Caco-2 (cell line): Measurements from ENCODE around the gene WDR82. TPM values are rescaled to one million over a fixed set of nuclear protein-coding genes. Genes with fewer than 3 reads are reported as not detected.

Experiments used
- BruUV-seq: library from RNA; stranded (reverse); fragments of 400-500 nt; replicated peaks from 2 replicates; lab custom pipeline; 2021; lab: Mats Ljungman, UMichigan
- CTCF ChIA-PET: fragments of 300-600 bp; sonication (Branson Sonifier 250); formaldehyde crosslinking; loops from one replicate; lab custom pipeline; 2022; ENCODE audit warnings: antibody characterized with exemption; lab: Charles Lee
- POLR2A ChIA-PET: fragments of 300-600 bp; sonication (Branson Sonifier 250); formaldehyde crosslinking; loops from one replicate; lab custom pipeline; 2022; ENCODE audit warnings: antibody characterized with exemption; lab: Charles Lee
- DNase-seq, 2 experiments: peaks; one replicate each; pipeline versions ENCODE4 v3.0.0 to v3.0.0-alpha.2; 2020 to 2022
- H3K27me3 ChIP-seq: replicated peaks from 2 replicates; pipeline ENCODE4 v1.6.0; 2011; ENCODE audit warnings: low read length; ENCODE audit not compliant: control insufficient read depth, insufficient read depth
- H3K36me3 ChIP-seq: 2 replicates; pipeline ENCODE4 v1.5.1; 2011; ENCODE audit warnings: low read length; ENCODE audit not compliant: control insufficient read depth, insufficient read depth
- H3K4me1 ChIP-seq: fragments of 250-450 bp; sonication (Bioruptor Pico); 2 replicates; pipeline ENCODE4 v1.5.1; 2020; ENCODE audit warnings: mild to moderate bottlenecking
- H3K4me3 ChIP-seq: 2 replicates; pipeline ENCODE4 v1.5.1; 2011; ENCODE audit warnings: low read depth, mild to moderate bottlenecking, control low read depth, low read length
- H3K9me3 ChIP-seq: fragments of 250-450 bp; sonication (Bioruptor Pico); 2 replicates; pipeline ENCODE4 v1.5.1; 2020; ENCODE audit warnings: mild to moderate bottlenecking, moderate library complexity
- H3K27ac Mint-ChIP-seq: one replicate; pipeline ENCODE4 v1.8.0; 2022; ENCODE audit warnings: mixed read lengths; ENCODE audit not compliant: unreplicated experiment
- H3K27me3 Mint-ChIP-seq: one replicate; pipeline ENCODE4 v1.8.0; 2022; ENCODE audit warnings: mixed read lengths; ENCODE audit not compliant: insufficient read depth, unreplicated experiment
- H3K36me3 Mint-ChIP-seq: one replicate; pipeline ENCODE4 v1.8.0; 2022; ENCODE audit warnings: mild to moderate bottlenecking, mixed read lengths; ENCODE audit not compliant: insufficient read depth, unreplicated experiment
- H3K4me1 Mint-ChIP-seq: one replicate; pipeline ENCODE4 v1.8.0; 2022; ENCODE audit warnings: low read depth, mixed read lengths; ENCODE audit not compliant: unreplicated experiment
- H3K4me3 Mint-ChIP-seq: one replicate; pipeline ENCODE4 v1.8.0; 2022; ENCODE audit warnings: mild to moderate bottlenecking, moderate library complexity, mixed read lengths; ENCODE audit not compliant: unreplicated experiment
- H3K9me3 Mint-ChIP-seq: one replicate; pipeline ENCODE4 v1.8.0; 2022; ENCODE audit warnings: mixed read lengths; ENCODE audit not compliant: unreplicated experiment
- CTCF ChIP-seq, 2 experiments: fragments of 200-600 bp in 1 of 2; IDR thresholded peaks; 1 replicate in 1 of 2; 2 replicates in 1 of 2; pipeline versions ENCODE4 v1.5.1 to v1.8.0; 2011 to 2022; ENCODE audit warnings: antibody characterized with exemption in 1 of 2, control low read depth in 1 of 2, inconsistent platforms in 1 of 2, low read depth in 1 of 2, low read length in 1 of 2, mild to moderate bottlenecking in 1 of 2, moderate library complexity in 1 of 2; ENCODE audit not compliant: insufficient read depth in 1 of 2, severe bottlenecking in 1 of 2, unreplicated experiment in 1 of 2
- intact Hi-C: fragments of 100-400 bp; cut with micrococcal nuclease; formaldehyde crosslinking; loops from one replicate; pipeline ENCODE4 v1.10.0; 2022; ENCODE audit not compliant: unreplicated experiment
- total RNA-seq: library from RNA; stranded (reverse); gene quantifications from 2 replicates; pipeline ENCODE4 v1.2.3, GENCODE V29; 2022

WDR82 gene
- total RNA-seq, 1 experiment from 2014 or later = 67.1 TPM

GRCh38 chr3:52223449-52224408 is 54.7 kb downstream of the WDR82 start:
- Histone ChIP-seq H3K4me3 (no peak overlapping the region), H3K36me3 (no peaks in the 10 kb centered on the region), H3K27me3 (no peaks in the 10 kb centered on the region), H3K4me1 (peaks cover 9% of the 10 kb centered on the region), H3K9me3 (no peaks in the 10 kb centered on the region)
- no peak for DNase-seq
- POLR2A ChIA-PET = no interaction called here
- H3K4me3 Mint-ChIP-seq = no peak overlapping the region
- H3K27me3 Mint-ChIP-seq = no peaks in the 10 kb centered on the region
- H3K4me1 Mint-ChIP-seq = peaks cover 6% of the 10 kb centered on the region
- intact Hi-C loops = no loop called here
- H3K36me3 Mint-ChIP-seq = no peaks in the 10 kb centered on the region
- BruUV-seq = no TSS peak
- no peak for TF ChIP-seq CTCF (IDR thresholded peaks at IDR 0.05; ENCODE audit: insufficient read depth in 1 of 2, low read depth in 1 of 2, low read length in 1 of 2, severe bottlenecking in 1 of 2, unreplicated experiment in 1 of 2)
- H3K9me3 Mint-ChIP-seq = no peaks in the 10 kb centered on the region
- no peak overlapping the region for H3K27ac Mint-ChIP-seq
- CTCF ChIA-PET = interaction anchor here (0.5 to 0.6 kb wide), 2 partner anchors 227 to 265 kb away, joined by 3 to 4 read pairs; no protein-coding TSS in a partner anchor

GRCh38 chr3:52222319-52223221 is 55.9 kb downstream of the WDR82 start:
- Mint-ChIP-seq H3K4me1 (peaks cover 6% of the 10 kb centered on the region), H3K27ac (no peak overlapping the region), H3K36me3 (no peaks in the 10 kb centered on the region), H3K27me3 (no peaks in the 10 kb centered on the region), H3K9me3 (no peaks in the 10 kb centered on the region), H3K4me3 (no peak overlapping the region)
- CTCF ChIA-PET = interaction anchor here (0.5 to 3.7 kb wide), 5 partner anchors 9 to 266 kb away, joined by 3 to 22 read pairs (median 4); no protein-coding TSS in a partner anchor
- no TSS peak for BruUV-seq
- TF ChIP-seq CTCF (IDR thresholded peaks at IDR 0.05; ENCODE audit: insufficient read depth in 1 of 2, low read depth in 1 of 2, low read length in 1 of 2, severe bottlenecking in 1 of 2, unreplicated experiment in 1 of 2) = no peak
- POLR2A ChIA-PET = no interaction called here
- Histone ChIP-seq H3K4me1 (peaks cover 9% of the 10 kb centered on the region), H3K9me3 (no peaks in the 10 kb centered on the region), H3K4me3 (no peak overlapping the region), H3K27me3 (no peaks in the 10 kb centered on the region), H3K36me3 (no peaks in the 10 kb centered on the region)
- DNase-seq = no peak
- intact Hi-C loops = no loop called here
